GM18502 (cell line): ENCODE data around the gene HES4.

Source experiments
- ATAC-seq: cut with Tn5 transposase; IDR thresholded peaks from one replicate; pipeline ENCODE4 v1.9.1; 2021; ENCODE audit warnings: mild to moderate bottlenecking; ENCODE audit not compliant: unreplicated experiment, poor library complexity

Gene HES4

GRCh38 chr1:954927-955326 lies 45.0 kb downstream of the HES4 start:
- ATAC-seq: no peak

GRCh38 chr1:953524-954320 lies 46.2 kb downstream of the HES4 start:
- ATAC-seq: no peak

- ATAC-seq: no peak
Measured at GRCh38 chr1:952603-953002, 47.3 kb downstream of the HES4 start.

- no peak for ATAC-seq
Measured at GRCh38 chr1:952201-952600, 47.7 kb downstream of the HES4 start.

GRCh38 chr1:951364-951763 lies 48.5 kb downstream of the HES4 start:
- ATAC-seq: no peak

- ATAC-seq: no peak
Measured at GRCh38 chr1:950881-951280, 49.0 kb downstream of the HES4 start.

GRCh38 chr1:950268-950667 lies 49.6 kb downstream of the HES4 start:
- ATAC-seq: no peak
